Hepatocyte (in vitro differentiated cells): ENCODE measurements around the gene TMEM203. TPM values are rescaled to one million over a fixed set of nuclear protein-coding genes. Genes with fewer than 3 reads are reported as not detected.

Experiments
- DNase-seq: peaks from one replicate; pipeline ENCODE4 v3.0.0-alpha.2; 2016; ENCODE audit warnings: low spot score
- H2AFZ ChIP-seq: fragments of 200-600 bp; sonication (generic); 2 replicates; pipeline ENCODE4 v1.6.0; 2016; ENCODE audit warnings: antibody characterized with exemption, mild to moderate bottlenecking
- H3K27ac ChIP-seq: fragments of 200-600 bp; sonication (generic); 2 replicates; pipeline ENCODE4 v1.5.1; 2016; ENCODE audit warnings: mild to moderate bottlenecking
- H3K27me3 ChIP-seq: fragments of 200-600 bp; sonication (generic); 2 replicates; pipeline ENCODE4 v1.6.1; 2016
- H3K36me3 ChIP-seq: fragments of 200-600 bp; sonication (generic); replicated peaks from 2 replicates; pipeline ENCODE4 v1.5.1; 2016; ENCODE audit warnings: low read depth; ENCODE audit not compliant: insufficient read depth
- H3K4me1 ChIP-seq: fragments of 200-600 bp; sonication (generic); 2 replicates; pipeline ENCODE4 v1.5.1; 2016; ENCODE audit warnings: mild to moderate bottlenecking, moderate library complexity; ENCODE audit not compliant: insufficient read depth
- H3K4me2 ChIP-seq: fragments of 200-600 bp; sonication (generic); 2 replicates; pipeline ENCODE4 v1.6.0; 2016
- H3K4me3 ChIP-seq: fragments of 200-600 bp; sonication (generic); 2 replicates; pipeline ENCODE4 v1.5.1; 2016; ENCODE audit warnings: mild to moderate bottlenecking
- H3K79me2 ChIP-seq: fragments of 200-600 bp; sonication (generic); 2 replicates; pipeline ENCODE4 v1.6.0; 2017; ENCODE audit warnings: mild to moderate bottlenecking
- H3K9me2 ChIP-seq: fragments of 200-600 bp; sonication (generic); replicated peaks from 2 replicates; pipeline ENCODE4 v1.6.0; 2017; ENCODE audit warnings: mild to moderate bottlenecking; ENCODE audit not compliant: insufficient read depth
- H3K9me3 ChIP-seq: fragments of 200-600 bp; sonication (generic); 2 replicates; pipeline ENCODE4 v1.5.1; 2016; ENCODE audit warnings: low read depth, mild to moderate bottlenecking
- H4K20me1 ChIP-seq: fragments of 200-600 bp; sonication (generic); 2 replicates; pipeline ENCODE4 v1.6.0; 2016; ENCODE audit warnings: mild to moderate bottlenecking; ENCODE audit not compliant: insufficient read depth, poor library complexity, severe bottlenecking
- CTCF ChIP-seq: fragments of 200-600 bp; sonication (generic); IDR thresholded peaks from 2 replicates; pipeline ENCODE4 v1.5.1; 2016; ENCODE audit warnings: antibody characterized with exemption, mild to moderate bottlenecking; ENCODE audit not compliant: poor library complexity
- EZH2 ChIP-seq: fragments of 200-600 bp; sonication (generic); IDR thresholded peaks from 2 replicates; pipeline ENCODE4 v1.6.1; 2016; ENCODE audit warnings: antibody characterized with exemption, mild to moderate bottlenecking, borderline replicate concordance
- EZH2phosphoT487 ChIP-seq: fragments of 200-600 bp; sonication (generic); IDR thresholded peaks from one replicate; pipeline ENCODE4 v1.6.1; 2018; ENCODE audit warnings: antibody characterized with exemption, mild to moderate bottlenecking, low read depth, moderate library complexity; ENCODE audit not compliant: unreplicated experiment, severe bottlenecking
- WGBS: methylation state at CpG from one replicate; pipeline ENCODE4 v1.1.6; 2016; ENCODE audit warnings: low lambda C conversion rate; ENCODE audit errors: missing lambda C conversion rate; 5-methylcytosine and 5-hydroxymethylcytosine counted together
- polyA plus RNA-seq: library from polyadenylated mRNA; unstranded; fragments of >200 nt; fragmentation: Nextera tagmentation; extraction: Ambion mirVana; gene quantifications from 2 replicates; pipeline ENCODE4 v1.2.1, GENCODE V29; 2016
- total RNA-seq: library from RNA; depleted of rRNA; stranded (reverse); fragments of >200 nt; gene quantifications from 2 replicates; pipeline ENCODE4 v1.2.3, GENCODE V29; 2014

Gene TMEM203
- total and polyA plus RNA-seq, 2 experiments from 2014 or later = 37.6 to 60.7 TPM

DNA sequence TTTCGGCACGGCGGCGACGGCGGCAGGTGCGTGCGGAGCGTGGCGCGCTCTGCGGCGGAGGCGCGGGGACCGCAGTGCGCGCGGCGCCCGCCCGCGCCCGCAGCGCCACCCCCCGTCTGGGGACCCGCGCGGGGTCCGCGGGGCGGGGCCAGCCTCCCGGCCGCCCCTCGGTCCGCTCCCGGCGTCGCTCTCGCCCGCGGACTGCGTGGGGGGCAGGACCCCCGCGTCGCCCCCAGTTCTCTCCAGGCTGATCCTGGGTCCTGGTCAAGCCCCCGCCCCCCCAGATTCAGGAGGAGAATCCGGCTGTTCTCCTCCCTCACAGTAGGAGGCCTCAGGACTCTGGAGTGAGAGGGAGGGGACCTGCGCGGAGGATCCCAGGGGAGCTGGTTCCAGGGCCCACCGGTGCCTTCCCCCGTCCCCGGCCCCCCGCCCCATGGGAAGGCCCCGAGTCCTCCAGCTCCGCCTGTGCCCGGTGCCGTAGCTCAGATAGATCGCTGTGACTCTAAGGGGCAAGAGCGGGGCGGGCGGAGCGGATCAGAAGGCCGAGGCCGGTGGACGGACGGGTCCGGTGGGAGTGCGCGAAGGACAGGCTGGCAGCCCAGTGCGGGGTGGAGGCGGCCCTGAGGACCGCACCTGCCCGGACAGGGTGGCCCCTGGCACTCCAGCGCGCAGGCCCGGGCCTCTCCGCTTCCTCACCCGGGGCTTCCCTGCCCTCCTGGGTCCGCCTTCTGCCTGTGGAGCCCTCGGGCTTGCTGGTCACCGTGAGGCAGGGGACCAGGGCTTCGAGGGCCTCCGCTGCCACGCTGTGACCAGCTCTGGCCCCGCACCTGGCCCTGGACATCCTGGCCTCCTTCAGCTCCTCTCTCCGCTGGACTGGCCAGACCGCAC lies 17.0 kb upstream of the TMEM203 start, which contains the start of gene RNF208:
Gene RNF208 (minus strand): TSS at position 51 of the 888 bp plus-strand sequence. CDS start 1,028 bp downstream, outside the sequence.
- no peaks in the 10 kb centered on the region for H3K27me3 ChIP-seq
- H2AFZ ChIP-seq = peak within 1 kb of the TSS; percentile 45
- DNase-seq = peak; percentile 58
- H3K4me3 ChIP-seq = peak within 1 kb of the TSS; percentile 39
- peak within 1 kb of the TSS; percentile 91 for H3K27ac ChIP-seq
- TF ChIP-seq EZH2 (no peak), EZH2phosphoT487 (no peak)
- peak within 1 kb of the TSS; percentile 95 for H3K4me2 ChIP-seq
- H3K9me2 ChIP-seq = no peaks in the 10 kb centered on the region
- no peaks in the 10 kb centered on the region for H3K36me3 ChIP-seq
- no peaks in the 10 kb centered on the region for H3K9me3 ChIP-seq
- 15% methylated on average over 33 of the region's 88 CpGs for WGBS
- H3K79me2 ChIP-seq = no peaks in the 10 kb centered on the region
- peaks cover 40% of the 10 kb centered on the region for H3K4me1 ChIP-seq
- no peaks in the 10 kb centered on the region for H4K20me1 ChIP-seq

- H3K79me2 ChIP-seq = no peaks in the 10 kb centered on the region
- no peaks in the 10 kb centered on the region for H4K20me1 ChIP-seq
- H3K4me3 ChIP-seq = no peak overlapping the region
- DNase-seq = no peak
- WGBS = 13% methylated on average over 10 of the region's 61 CpGs
- no peaks in the 10 kb centered on the region for H3K27me3 ChIP-seq
- H3K9me2 ChIP-seq = no peaks in the 10 kb centered on the region
- H3K9me3 ChIP-seq = no peaks in the 10 kb centered on the region
- peak overlapping the region; percentile 93 for H3K4me2 ChIP-seq
- peaks cover 39% of the 10 kb centered on the region for H3K4me1 ChIP-seq
- no peak overlapping the region for H3K27ac ChIP-seq
- H2AFZ ChIP-seq = no peak overlapping the region
- H3K36me3 ChIP-seq = no peaks in the 10 kb centered on the region
- TF ChIP-seq CTCF = no peak
- TF ChIP-seq EZH2 = no peak
- TF ChIP-seq EZH2phosphoT487 = no peak
Measured at GRCh38 chr9:137221506-137222111, 16.2 kb upstream of the TMEM203 start.

DNA sequence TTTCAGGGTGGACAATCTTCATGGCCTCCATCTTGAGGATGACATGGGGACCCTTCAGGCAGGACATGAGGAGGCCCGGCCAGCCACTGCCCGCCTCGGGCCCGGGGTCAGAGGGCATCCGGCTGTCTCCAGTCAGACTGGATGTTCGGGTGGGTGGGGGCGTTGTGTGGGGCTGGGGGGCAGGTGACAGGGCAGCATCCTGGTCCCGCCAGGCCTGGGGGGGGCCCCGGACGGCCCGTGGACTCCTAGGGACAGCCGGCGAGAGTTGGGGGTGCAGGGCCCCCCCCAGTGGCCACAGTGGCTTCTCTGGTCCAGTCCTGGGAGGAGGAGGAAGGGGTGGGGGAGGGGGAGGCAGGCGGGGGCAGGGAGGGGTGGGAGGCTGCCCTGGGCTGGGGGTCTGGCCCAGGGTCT lies 15.7 kb upstream of the TMEM203 start:
- WGBS = 91% methylated on average over 6 of the region's 14 CpGs
- Histone ChIP-seq H3K27ac (no peak overlapping the region), H3K9me2 (no peaks in the 10 kb centered on the region), H3K9me3 (no peaks in the 10 kb centered on the region), H3K79me2 (no peaks in the 10 kb centered on the region), H3K4me3 (no peak overlapping the region), H3K27me3 (no peaks in the 10 kb centered on the region), H4K20me1 (no peaks in the 10 kb centered on the region), H2AFZ (no peak overlapping the region), H3K4me1 (peaks cover 34% of the 10 kb centered on the region), H3K36me3 (no peaks in the 10 kb centered on the region), H3K4me2 (peak overlapping the region; percentile 93)
- no peak for DNase-seq
- TF ChIP-seq EZH2phosphoT487 = no peak
- no peak for TF ChIP-seq EZH2
- no peak for TF ChIP-seq CTCF
